ENCODE data around the gene SPPL2B. TPM values are rescaled to one million over a fixed set of nuclear protein-coding genes. Genes with fewer than 3 reads are reported as not detected.

The SPPL2B gene
- total and polyA plus RNA-seq, 2 experiments from 2014 or later: 23.5 to 51.0 TPM

DNA sequence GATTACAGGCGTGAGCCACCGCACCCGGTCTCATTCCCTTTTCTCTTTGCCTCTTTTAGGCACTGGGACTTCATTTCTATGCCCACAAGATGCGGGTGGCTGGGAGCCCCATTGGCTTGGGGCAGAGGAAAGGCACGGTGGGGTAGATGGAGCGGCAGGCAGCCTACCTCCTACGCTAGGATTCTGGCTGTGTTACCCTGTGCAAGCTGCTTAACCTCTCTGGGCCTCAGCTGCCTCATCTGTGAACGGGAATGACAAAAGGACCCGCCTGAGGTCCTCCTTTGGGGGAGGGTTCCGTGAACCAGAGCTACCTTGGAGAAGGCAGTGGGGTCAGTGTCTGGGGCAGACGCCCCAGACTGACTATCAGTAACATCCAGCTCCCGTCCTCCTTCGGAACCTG lies 11.2 kb upstream of the SPPL2B start:
- Mint-ChIP-seq H3K27ac (no peak overlapping the region), H3K4me3 (no peak overlapping the region), H3K27me3 (ENCODE audit: insufficient read depth, low read depth, poor library complexity) (peaks cover 4% of the 10 kb centered on the region), H3K9me3 (peaks cover 6% of the 10 kb centered on the region; the same call in 1 of the 3 replicates), H3K36me3 (ENCODE audit: low read depth) (no peaks in the 10 kb centered on the region), H3K4me1 (no peaks in the 10 kb centered on the region; the same call in 2 of the 3 replicates)
- no peak for DNase-seq (ENCODE audit: low spot score)
- TF ChIP-seq, protein P1, sequence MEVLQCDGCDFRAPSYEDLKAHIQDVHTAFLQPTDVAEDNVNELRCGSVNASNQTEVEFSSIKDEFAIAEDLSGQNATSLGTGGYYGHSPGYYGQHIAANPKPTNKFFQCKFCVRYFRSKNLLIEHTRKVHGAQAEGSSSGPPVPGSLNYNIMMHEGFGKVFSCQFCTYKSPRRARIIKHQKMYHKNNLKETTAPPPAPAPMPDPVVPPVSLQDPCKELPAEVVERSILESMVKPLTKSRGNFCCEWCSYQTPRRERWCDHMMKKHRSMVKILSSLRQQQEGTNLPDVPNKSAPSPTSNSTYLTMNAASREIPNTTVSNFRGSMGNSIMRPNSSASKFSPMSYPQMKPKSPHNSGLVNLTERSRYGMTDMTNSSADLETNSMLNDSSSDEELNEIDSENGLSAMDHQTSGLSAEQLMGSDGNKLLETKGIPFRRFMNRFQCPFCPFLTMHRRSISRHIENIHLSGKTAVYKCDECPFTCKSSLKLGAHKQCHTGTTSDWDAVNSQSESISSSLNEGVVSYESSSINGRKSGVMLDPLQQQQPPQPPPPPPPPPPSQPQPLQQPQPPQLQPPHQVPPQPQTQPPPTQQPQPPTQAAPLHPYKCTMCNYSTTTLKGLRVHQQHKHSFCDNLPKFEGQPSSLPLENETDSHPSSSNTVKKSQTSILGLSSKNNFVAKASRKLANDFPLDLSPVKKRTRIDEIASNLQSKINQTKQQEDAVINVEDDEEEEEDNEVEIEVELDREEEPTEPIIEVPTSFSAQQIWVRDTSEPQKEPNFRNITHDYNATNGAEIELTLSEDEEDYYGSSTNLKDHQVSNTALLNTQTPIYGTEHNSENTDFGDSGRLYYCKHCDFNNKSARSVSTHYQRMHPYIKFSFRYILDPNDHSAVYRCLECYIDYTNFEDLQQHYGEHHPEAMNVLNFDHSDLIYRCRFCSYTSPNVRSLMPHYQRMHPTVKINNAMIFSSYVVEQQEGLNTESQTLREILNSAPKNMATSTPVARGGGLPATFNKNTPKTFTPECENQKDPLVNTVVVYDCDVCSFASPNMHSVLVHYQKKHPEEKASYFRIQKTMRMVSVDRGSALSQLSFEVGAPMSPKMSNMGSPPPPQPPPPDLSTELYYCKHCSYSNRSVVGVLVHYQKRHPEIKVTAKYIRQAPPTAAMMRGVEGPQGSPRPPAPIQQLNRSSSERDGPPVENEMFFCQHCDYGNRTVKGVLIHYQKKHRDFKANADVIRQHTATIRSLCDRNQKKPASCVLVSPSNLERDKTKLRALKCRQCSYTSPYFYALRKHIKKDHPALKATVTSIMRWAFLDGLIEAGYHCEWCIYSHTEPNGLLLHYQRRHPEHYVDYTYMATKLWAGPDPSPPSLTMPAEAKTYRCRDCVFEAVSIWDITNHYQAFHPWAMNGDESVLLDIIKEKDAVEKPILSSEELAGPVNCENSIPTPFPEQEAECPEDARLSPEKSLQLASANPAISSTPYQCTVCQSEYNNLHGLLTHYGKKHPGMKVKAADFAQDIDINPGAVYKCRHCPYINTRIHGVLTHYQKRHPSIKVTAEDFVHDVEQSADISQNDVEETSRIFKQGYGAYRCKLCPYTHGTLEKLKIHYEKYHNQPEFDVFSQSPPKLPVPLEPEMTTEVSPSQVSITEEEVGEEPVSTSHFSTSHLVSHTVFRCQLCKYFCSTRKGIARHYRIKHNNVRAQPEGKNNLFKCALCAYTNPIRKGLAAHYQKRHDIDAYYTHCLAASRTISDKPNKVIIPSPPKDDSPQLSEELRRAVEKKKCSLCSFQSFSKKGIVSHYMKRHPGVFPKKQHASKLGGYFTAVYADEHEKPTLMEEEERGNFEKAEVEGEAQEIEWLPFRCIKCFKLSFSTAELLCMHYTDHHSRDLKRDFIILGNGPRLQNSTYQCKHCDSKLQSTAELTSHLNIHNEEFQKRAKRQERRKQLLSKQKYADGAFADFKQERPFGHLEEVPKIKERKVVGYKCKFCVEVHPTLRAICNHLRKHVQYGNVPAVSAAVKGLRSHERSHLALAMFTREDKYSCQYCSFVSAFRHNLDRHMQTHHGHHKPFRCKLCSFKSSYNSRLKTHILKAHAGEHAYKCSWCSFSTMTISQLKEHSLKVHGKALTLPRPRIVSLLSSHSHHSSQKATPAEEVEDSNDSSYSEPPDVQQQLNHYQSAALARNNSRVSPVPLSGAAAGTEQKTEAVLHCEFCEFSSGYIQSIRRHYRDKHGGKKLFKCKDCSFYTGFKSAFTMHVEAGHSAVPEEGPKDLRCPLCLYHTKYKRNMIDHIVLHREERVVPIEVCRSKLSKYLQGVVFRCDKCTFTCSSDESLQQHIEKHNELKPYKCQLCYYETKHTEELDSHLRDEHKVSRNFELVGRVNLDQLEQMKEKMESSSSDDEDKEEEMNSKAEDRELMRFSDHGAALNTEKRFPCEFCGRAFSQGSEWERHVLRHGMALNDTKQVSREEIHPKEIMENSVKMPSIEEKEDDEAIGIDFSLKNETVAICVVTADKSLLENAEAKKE (CRISPR knock-in tag; IDR thresholded peaks at IDR 0.05): no peak
- TF ChIP-seq, protein P2, sequence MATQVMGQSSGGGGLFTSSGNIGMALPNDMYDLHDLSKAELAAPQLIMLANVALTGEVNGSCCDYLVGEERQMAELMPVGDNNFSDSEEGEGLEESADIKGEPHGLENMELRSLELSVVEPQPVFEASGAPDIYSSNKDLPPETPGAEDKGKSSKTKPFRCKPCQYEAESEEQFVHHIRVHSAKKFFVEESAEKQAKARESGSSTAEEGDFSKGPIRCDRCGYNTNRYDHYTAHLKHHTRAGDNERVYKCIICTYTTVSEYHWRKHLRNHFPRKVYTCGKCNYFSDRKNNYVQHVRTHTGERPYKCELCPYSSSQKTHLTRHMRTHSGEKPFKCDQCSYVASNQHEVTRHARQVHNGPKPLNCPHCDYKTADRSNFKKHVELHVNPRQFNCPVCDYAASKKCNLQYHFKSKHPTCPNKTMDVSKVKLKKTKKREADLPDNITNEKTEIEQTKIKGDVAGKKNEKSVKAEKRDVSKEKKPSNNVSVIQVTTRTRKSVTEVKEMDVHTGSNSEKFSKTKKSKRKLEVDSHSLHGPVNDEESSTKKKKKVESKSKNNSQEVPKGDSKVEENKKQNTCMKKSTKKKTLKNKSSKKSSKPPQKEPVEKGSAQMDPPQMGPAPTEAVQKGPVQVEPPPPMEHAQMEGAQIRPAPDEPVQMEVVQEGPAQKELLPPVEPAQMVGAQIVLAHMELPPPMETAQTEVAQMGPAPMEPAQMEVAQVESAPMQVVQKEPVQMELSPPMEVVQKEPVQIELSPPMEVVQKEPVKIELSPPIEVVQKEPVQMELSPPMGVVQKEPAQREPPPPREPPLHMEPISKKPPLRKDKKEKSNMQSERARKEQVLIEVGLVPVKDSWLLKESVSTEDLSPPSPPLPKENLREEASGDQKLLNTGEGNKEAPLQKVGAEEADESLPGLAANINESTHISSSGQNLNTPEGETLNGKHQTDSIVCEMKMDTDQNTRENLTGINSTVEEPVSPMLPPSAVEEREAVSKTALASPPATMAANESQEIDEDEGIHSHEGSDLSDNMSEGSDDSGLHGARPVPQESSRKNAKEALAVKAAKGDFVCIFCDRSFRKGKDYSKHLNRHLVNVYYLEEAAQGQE (IDR thresholded peaks at IDR 0.05; ENCODE audit: unreplicated experiment): no peak
- TF ChIP-seq ZNF331 (CRISPR knock-in tag; IDR thresholded peaks at IDR 0.05; ENCODE audit: low read depth) (no peak), JUNB (IDR thresholded peaks at IDR 0.05; ENCODE audit: unreplicated experiment) (no peak), EZH2 (IDR thresholded peaks at IDR 0.05; ENCODE audit: low read depth, unreplicated experiment) (no peak), POLR2AphosphoS5 (IDR thresholded peaks at IDR 0.05; ENCODE audit: low read depth) (no peak), CREB1 (CRISPR knock-in tag; IDR thresholded peaks at IDR 0.05; ENCODE audit: low read depth) (no peak), NANOG (IDR thresholded peaks at IDR 0.05; ENCODE audit: borderline replicate concordance) (no peak), STAT1 (IDR thresholded peaks at IDR 0.05; ENCODE audit: unreplicated experiment) (no peak), EZH2phosphoT487 (IDR thresholded peaks at IDR 0.05; ENCODE audit: unreplicated experiment) (no peak)
- TF ChIP-seq, protein P3, sequence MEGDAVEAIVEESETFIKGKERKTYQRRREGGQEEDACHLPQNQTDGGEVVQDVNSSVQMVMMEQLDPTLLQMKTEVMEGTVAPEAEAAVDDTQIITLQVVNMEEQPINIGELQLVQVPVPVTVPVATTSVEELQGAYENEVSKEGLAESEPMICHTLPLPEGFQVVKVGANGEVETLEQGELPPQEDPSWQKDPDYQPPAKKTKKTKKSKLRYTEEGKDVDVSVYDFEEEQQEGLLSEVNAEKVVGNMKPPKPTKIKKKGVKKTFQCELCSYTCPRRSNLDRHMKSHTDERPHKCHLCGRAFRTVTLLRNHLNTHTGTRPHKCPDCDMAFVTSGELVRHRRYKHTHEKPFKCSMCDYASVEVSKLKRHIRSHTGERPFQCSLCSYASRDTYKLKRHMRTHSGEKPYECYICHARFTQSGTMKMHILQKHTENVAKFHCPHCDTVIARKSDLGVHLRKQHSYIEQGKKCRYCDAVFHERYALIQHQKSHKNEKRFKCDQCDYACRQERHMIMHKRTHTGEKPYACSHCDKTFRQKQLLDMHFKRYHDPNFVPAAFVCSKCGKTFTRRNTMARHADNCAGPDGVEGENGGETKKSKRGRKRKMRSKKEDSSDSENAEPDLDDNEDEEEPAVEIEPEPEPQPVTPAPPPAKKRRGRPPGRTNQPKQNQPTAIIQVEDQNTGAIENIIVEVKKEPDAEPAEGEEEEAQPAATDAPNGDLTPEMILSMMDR (conservative IDR thresholded peaks at IDR 0.05; ENCODE audit: low read depth in 2 of 2): no peak
- TF ChIP-seq, protein P4, sequence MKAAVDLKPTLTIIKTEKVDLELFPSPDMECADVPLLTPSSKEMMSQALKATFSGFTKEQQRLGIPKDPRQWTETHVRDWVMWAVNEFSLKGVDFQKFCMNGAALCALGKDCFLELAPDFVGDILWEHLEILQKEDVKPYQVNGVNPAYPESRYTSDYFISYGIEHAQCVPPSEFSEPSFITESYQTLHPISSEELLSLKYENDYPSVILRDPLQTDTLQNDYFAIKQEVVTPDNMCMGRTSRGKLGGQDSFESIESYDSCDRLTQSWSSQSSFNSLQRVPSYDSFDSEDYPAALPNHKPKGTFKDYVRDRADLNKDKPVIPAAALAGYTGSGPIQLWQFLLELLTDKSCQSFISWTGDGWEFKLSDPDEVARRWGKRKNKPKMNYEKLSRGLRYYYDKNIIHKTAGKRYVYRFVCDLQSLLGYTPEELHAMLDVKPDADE (IDR thresholded peaks at IDR 0.05): no peak
- no peaks in the 10 kb centered on the region for H3K36me3 ChIP-seq (ENCODE audit: insufficient read depth)
- H2AFZ ChIP-seq: no peak overlapping the region
- ATAC-seq: no peak
- H3K27ac ChIP-seq (ENCODE audit: low read depth): no peak overlapping the region
- no peaks in the 10 kb centered on the region for H3F3A ChIP-seq (replicated peaks; ENCODE audit: low read depth)
- H3K4me1 ChIP-seq (ENCODE audit: insufficient read depth): no peaks in the 10 kb centered on the region
- no peaks in the 10 kb centered on the region for H4K20me1 ChIP-seq (replicated peaks; ENCODE audit: insufficient read depth)
- H3K4me2 ChIP-seq: no peak overlapping the region
- no peaks in the 10 kb centered on the region for H3K9me2 ChIP-seq (ENCODE audit: insufficient read depth)
- H3K27me3 ChIP-seq (ENCODE audit: insufficient read depth): no peaks in the 10 kb centered on the region
- H3K4me3 ChIP-seq: no peak overlapping the region
- H3K79me2 ChIP-seq (replicated peaks; ENCODE audit: insufficient read depth): no peaks in the 10 kb centered on the region
